K562 (cell line): Measurements from ENCODE around the gene NPEPL1. TPM values are rescaled to one million over a fixed set of nuclear protein-coding genes. Genes with fewer than 3 reads are reported as not detected.

ENCODE experiments used
- ATAC-seq: fragments of 200-7000 bp; cut with Tn5 transposase; 3 replicates; pipeline ENCODE4 v1.9.1; 2020; ENCODE audit warnings: moderate library complexity
- BruUV-seq: library from RNA; stranded (reverse); fragments of 400-500 nt; replicated peaks from 2 replicates; lab custom pipeline; 2021; lab: Mats Ljungman, UMichigan
- CTCF ChIA-PET: fragments of 300-600 bp; formaldehyde crosslinking; extraction: SDS; loops from one replicate; lab custom pipeline; 2021; ENCODE audit warnings: low intra/inter-chr PET ratio; lab: Yijun Ruan, JAX
- POLR2A ChIA-PET: fragments of 300-600, 350-650 bp; sonication (Branson Sonifier 250); formaldehyde crosslinking; extraction: SDS; loops from one replicate; lab custom pipeline; 2021; ENCODE audit warnings: antibody characterized with exemption, inconsistent platforms; lab: Yijun Ruan, JAX
- DNase-seq, 4 experiments: peaks; one replicate each; pipeline versions ENCODE4 v3.0.0 to v3.0.0-alpha.2; 2011 to 2018; ENCODE audit warnings: low spot score in 3 of 4, mixed read lengths in 3 of 4; ENCODE audit errors: extremely low read depth in 1 of 4
- FAIRE-seq: peaks from 2 replicates; lab custom pipeline; 2011; peaks lifted over from hg19 to GRCh38; lab: Jason Lieb, UNC
- H2AFZ ChIP-seq: 2 replicates; pipeline ENCODE4 v1.6.0; 2011; ENCODE audit warnings: low read depth, low read length, control low read depth, inconsistent platforms
- H3K27ac ChIP-seq: fragments of 200-600 bp; 3 replicates; pipeline ENCODE4 v1.8.0; 2011; ENCODE audit warnings: low read depth, mild to moderate bottlenecking, control low read depth, inconsistent platforms, low read length, moderate library complexity, mixed read lengths; ENCODE audit errors: extremely low read depth
- H3K27me3 ChIP-seq, 2 experiments: fragments of 300-600 bp in 1 of 2; 2 replicates in 1 of 2; 3 replicates in 1 of 2; pipeline versions ENCODE4 v1.6.0 to v1.8.0; 2011; ENCODE audit warnings: inconsistent platforms in 2 of 2, low read length in 2 of 2, mild to moderate bottlenecking in 1 of 2, mixed read lengths in 1 of 2, moderate library complexity in 1 of 2; ENCODE audit not compliant: control insufficient read depth in 2 of 2, insufficient read depth in 2 of 2
- H3K36me3 ChIP-seq: fragments of 300-600 bp; 3 replicates; pipeline ENCODE4 v1.8.0; 2011; ENCODE audit warnings: mild to moderate bottlenecking, low read length, inconsistent platforms; ENCODE audit not compliant: control insufficient read depth, insufficient read depth
- H3K4me1 ChIP-seq, 2 experiments: fragments of 200-600 bp in 1 of 2; replicated peaks in 1 of 2; 2 replicates in 1 of 2; 3 replicates in 1 of 2; pipeline versions ENCODE4 v1.5.1 to v1.8.0; 2011; ENCODE audit warnings: inconsistent platforms in 2 of 2, low read length in 2 of 2, mild to moderate bottlenecking in 1 of 2, mixed read lengths in 1 of 2, moderate library complexity in 1 of 2; ENCODE audit not compliant: control insufficient read depth in 2 of 2, insufficient read depth in 2 of 2
- H3K4me2 ChIP-seq: 2 replicates; pipeline ENCODE4 v1.6.1; 2011; ENCODE audit warnings: low read length, control low read depth, inconsistent platforms, mixed read lengths; ENCODE audit not compliant: insufficient read depth
- H3K4me3 ChIP-seq: fragments of 200-600 bp; sonication (generic), shearing (Covaris generic); 2 replicates; pipeline ENCODE4 v1.5.1; 2016; ENCODE audit warnings: control low read depth, inconsistent platforms
- H3K79me2 ChIP-seq: fragments of 200-600 bp; 3 replicates; pipeline ENCODE4 v1.8.0; 2011; ENCODE audit warnings: low read length, inconsistent platforms; ENCODE audit not compliant: control insufficient read depth, insufficient read depth
- H3K9ac ChIP-seq, 2 experiments: 2 replicates each; pipeline versions ENCODE4 v1.6.0 to v1.6.1; 2011; ENCODE audit warnings: low read depth in 2 of 2, low read length in 2 of 2, control low read depth in 1 of 2, inconsistent platforms in 1 of 2, mild to moderate bottlenecking in 1 of 2, mixed read lengths in 1 of 2; ENCODE audit not compliant: insufficient read depth in 1 of 2
- H3K9me1 ChIP-seq: one replicate; pipeline ENCODE4 v1.6.0; 2011; ENCODE audit warnings: inconsistent platforms, mild to moderate bottlenecking, low read length, moderate library complexity; ENCODE audit not compliant: control insufficient read depth, insufficient read depth
- H3K9me3 ChIP-seq: replicated peaks from 2 replicates; pipeline ENCODE4 v1.5.1; 2011; ENCODE audit warnings: low read depth, low read length, inconsistent platforms; ENCODE audit not compliant: control insufficient read depth, insufficient read depth
- H4K20me1 ChIP-seq: replicated peaks from 2 replicates; pipeline ENCODE4 v1.6.1; 2011; ENCODE audit warnings: low read length, inconsistent platforms, mixed read lengths; ENCODE audit not compliant: control insufficient read depth, insufficient read depth
- CCAR2 ChIP-seq: fragments of 200-400 bp; formaldehyde crosslinking; IDR thresholded peaks from 2 replicates; pipeline ENCODE4 v1.6.1; 2017; ENCODE audit warnings: mild to moderate bottlenecking, low read depth, low read length
- ESRRA ChIP-seq: fragments of 450-650 bp; IDR thresholded peaks from 2 replicates; pipeline ENCODE4 v1.6.1; 2014; ENCODE audit warnings: low read depth, mild to moderate bottlenecking, moderate library complexity, borderline replicate concordance
- ETV1 ChIP-seq: fragments of 450-650 bp; conservative IDR thresholded peaks from 2 replicates; pipeline ENCODE4 v1.6.1; 2016; ENCODE audit warnings: missing genetic modification characterization, control low read depth, low read depth, missing compliant biosample characterization
- FOXJ2 ChIP-seq: fragments of 200-800 bp; sonication (Bioruptor generic); IDR thresholded peaks from 2 replicates; pipeline ENCODE4 v1.6.1; 2016; ENCODE audit warnings: missing genetic modification characterization, missing compliant biosample characterization
- GTF2F1 ChIP-seq: IDR thresholded peaks from 2 replicates; pipeline ENCODE4 v1.6.1; 2011; ENCODE audit warnings: low read depth, low read length, improper control_type of control experiment
- KLF13 ChIP-seq: fragments of 450-650 bp; IDR thresholded peaks from 2 replicates; pipeline ENCODE4 v1.6.1; 2016; ENCODE audit warnings: missing genetic modification characterization, low read depth, mild to moderate bottlenecking, missing compliant biosample characterization, moderate library complexity, borderline replicate concordance
- ZNF133 ChIP-seq: fragments of 250-450 bp; sonication (Bioruptor Pico); IDR thresholded peaks from 2 replicates; pipeline ENCODE4 v1.4.0; 2020; ENCODE audit warnings: mild to moderate bottlenecking
- ZNF3 ChIP-seq: fragments of 250-450 bp; sonication (Bioruptor Pico); IDR thresholded peaks from 2 replicates; pipeline ENCODE4 v1.5.0; 2021; ENCODE audit warnings: mild to moderate bottlenecking, moderate library complexity
- ZNF354B ChIP-seq: fragments of 250-450 bp; sonication (Bioruptor Pico); IDR thresholded peaks from 2 replicates; pipeline ENCODE4 v1.4.0; 2020
- ZNF41 ChIP-seq: fragments of 250-450 bp; sonication (Bioruptor Pico); conservative IDR thresholded peaks from 2 replicates; pipeline ENCODE4 v1.4.0; 2020; ENCODE audit warnings: mild to moderate bottlenecking
- WGBS: fragments of 100-300 bp; shearing (Covaris generic); methylation state at CpG from one replicate; pipeline ENCODE4 v1.1.6; 2016; ENCODE audit warnings: low coverage, mixed read lengths; ENCODE audit not compliant: insufficient coverage; ENCODE audit errors: missing lambda C conversion rate; 5-methylcytosine and 5-hydroxymethylcytosine counted together
- in situ Hi-C: fragments of 300-500 bp; cut with MboI; formaldehyde crosslinking; loops from 4 replicates; pipeline ENCODE4 v1.15.0; 2018; ENCODE audit warnings: inconsistent platforms, mixed read lengths
- intact Hi-C: fragments of 100-400 bp; cut with micrococcal nuclease; formaldehyde crosslinking; loops from 2 replicates; pipeline ENCODE4 v1.14.2; 2022
- polyA plus RNA-seq, 8 experiments: library from polyadenylated mRNA; depleted of rRNA in 4 of 8; stranded (reverse) in 5 of 8; unstranded in 3 of 8; fragments of >200 nt; fragmentation: Nextera tagmentation in 2 of 8; fragmentation: Illumina TruSeq in 1 of 8; extraction: Ambion mirVana in 2 of 8; extraction: Trizol in 1 of 8; gene quantifications; 2 replicates each; pipeline versions ENCODE4 v1.2.1 to v1.2.3, GENCODE V29; 2011 to 2014; ENCODE audit warnings: inconsistent platforms in 1 of 8, missing spikeins in 1 of 8
- total RNA-seq, 7 experiments: library from RNA; depleted of rRNA in 6 of 7; stranded (reverse); fragments of >200 nt in 6 of 7; fragmentation: Illumina TruSeq in 2 of 7; extraction: Trizol in 2 of 7; gene quantifications; 2 replicates each; pipeline versions ENCODE4 v1.2.1 to v1.2.3, GENCODE V29; 2011 to 2021; ENCODE audit warnings: low replicate concordance in 1 of 7
- TF ChIP-seq, protein P1 (sequence below): fragments of 450-650 bp; formaldehyde crosslinking; IDR thresholded peaks from 2 replicates; pipeline ENCODE4 v1.4.0; 2020; ENCODE audit warnings: mild to moderate bottlenecking, moderate library complexity
- TF ChIP-seq, protein P2 (sequence below): fragments of 250-450 bp; sonication (Bioruptor Pico); IDR thresholded peaks from 2 replicates; pipeline ENCODE4 v1.5.0; 2021; ENCODE audit warnings: mild to moderate bottlenecking, moderate library complexity
- TF ChIP-seq, protein P3 (sequence below): fragments of 450-650 bp; formaldehyde crosslinking; IDR thresholded peaks from 2 replicates; pipeline ENCODE4 v1.4.0; 2020; ENCODE audit warnings: mild to moderate bottlenecking, moderate library complexity

Gene NPEPL1
- total and polyA plus RNA-seq, 9 of the 15 experiments (the other 6 are each of a cell fraction or from before 2014, with no cell fraction given) = 0.04 to 5.6 (median 0.94) TPM

DNA sequence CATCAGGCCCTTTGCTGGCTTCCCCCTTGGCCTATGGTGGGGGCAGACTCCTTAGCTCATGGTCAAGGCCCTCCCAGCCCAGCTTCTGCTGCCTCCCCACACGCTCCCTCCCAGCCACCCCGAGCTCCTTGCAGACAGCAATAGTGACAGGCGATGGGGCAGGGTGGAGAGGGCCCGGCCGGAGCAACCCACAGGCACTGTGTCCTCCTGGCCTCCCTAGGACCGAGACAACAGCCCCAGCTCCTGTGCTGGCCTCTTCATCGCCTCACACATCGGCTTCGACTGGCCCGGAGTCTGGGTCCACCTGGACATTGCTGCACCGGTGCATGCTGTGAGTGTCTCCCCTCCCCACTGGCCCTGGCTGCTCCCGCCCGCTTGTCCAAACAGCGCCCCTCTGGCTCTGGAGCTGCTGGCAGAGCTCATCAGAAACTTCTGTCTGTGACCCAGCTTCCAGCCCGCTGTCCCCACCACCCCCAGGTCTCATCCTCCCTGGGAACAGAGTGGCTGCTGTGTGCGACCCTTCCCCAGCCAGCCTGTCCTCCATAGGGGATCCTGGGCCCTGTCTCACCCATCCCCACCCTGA, 21.8 kb downstream of the NPEPL1 start:
- Histone ChIP-seq H3K36me3 (no peaks in the 10 kb centered on the region), H4K20me1 (no peaks in the 10 kb centered on the region), H2AFZ (no peak overlapping the region), H3K27me3 (peaks cover 3 to 68% of the 10 kb centered on the region in 2 experiments; a peak in 3 of 5 replicates), H3K9ac (peak overlapping the region in 1 of 2 experiments; percentile 17; a peak in 1 of 4 replicates), H3K4me2 (no peak overlapping the region), H3K9me3 (no peaks in the 10 kb centered on the region), H3K4me3 (no peak overlapping the region), H3K9me1 (no peaks in the 10 kb centered on the region), H3K27ac (no peak overlapping the region), H3K79me2 (no peaks in the 10 kb centered on the region), H3K4me1 (peaks cover 0 to 27% of the 10 kb centered on the region in 2 experiments; a peak in 1 of 5 replicates)
- BruUV-seq = no TSS peak
- no peak for DNase-seq
- no peak for ATAC-seq
- no peak for FAIRE-seq
- in situ Hi-C loops (no loop called here), intact Hi-C loops (no loop called here)
- ChIA-PET POLR2A (interaction anchor here (0.6 to 1.1 kb wide), 2 partner anchors 9 to 18 kb away, joined by 3 read pairs; no protein-coding TSS in a partner anchor), CTCF (no interaction called here)
- 18% methylated on average over 14 of the region's 16 CpGs for WGBS
- TF ChIP-seq, protein P1, sequence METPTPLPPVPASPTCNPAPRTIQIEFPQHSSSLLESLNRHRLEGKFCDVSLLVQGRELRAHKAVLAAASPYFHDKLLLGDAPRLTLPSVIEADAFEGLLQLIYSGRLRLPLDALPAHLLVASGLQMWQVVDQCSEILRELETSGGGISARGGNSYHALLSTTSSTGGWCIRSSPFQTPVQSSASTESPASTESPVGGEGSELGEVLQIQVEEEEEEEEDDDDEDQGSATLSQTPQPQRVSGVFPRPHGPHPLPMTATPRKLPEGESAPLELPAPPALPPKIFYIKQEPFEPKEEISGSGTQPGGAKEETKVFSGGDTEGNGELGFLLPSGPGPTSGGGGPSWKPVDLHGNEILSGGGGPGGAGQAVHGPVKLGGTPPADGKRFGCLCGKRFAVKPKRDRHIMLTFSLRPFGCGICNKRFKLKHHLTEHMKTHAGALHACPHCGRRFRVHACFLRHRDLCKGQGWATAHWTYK (CRISPR knock-in tag) = no peak
- TF ChIP-seq, protein P2, sequence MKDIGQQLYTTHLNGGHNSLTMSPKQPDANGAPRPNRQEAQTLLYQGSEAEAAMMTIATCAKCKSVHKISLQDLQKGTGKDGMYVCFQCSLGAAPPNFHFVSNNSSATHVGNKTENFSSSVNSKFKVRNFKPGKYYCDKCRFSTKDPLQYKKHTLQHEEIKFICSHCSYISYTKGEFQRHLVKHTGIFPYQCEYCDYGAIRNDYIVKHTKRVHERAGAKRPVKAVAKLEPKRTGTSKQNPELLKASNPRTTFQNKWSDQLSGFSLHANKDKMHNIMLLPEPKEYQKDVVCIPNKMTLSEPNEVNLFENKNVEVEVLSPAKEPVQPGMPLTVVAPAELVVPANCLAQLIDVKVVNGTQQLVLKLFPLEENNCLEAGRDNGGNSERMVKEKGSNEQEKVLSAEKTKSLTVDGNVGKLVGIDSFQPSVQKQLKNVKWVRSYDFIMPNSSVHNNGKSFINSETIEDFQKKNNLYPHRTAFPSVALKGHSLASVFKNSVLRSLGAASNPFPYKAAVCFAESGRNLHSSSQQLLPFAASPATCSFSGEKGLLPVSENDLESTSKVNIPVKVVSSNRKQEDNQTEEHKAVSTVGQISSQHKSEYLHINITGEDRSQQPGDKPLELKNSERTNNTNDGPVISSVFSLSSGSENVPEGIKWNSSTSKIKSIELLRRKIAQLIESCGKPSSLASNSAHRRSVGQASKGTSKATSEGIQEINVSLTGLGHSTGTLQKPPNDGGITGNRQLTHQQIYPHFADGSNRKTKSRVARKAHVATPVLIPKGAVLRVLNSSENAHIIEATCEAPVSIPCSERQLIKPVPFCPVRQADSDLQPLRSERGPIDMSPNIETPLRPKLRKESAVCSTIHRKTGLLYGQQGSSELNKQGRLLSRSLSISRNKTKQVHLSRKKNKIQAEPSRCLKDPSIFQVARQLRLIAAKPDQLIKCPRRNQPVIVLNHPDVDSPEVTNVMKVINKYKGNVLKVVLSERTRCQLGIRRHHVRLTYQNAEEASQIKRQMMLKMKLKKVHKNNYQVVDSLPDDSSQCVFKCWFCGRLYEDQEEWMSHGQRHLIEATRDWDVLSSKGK = no peak
- TF ChIP-seq CCAR2 (no peak), FOXJ2 (tag) (no peak), ZNF354B (CRISPR knock-in tag) (no peak), ZNF41 (no peak), KLF13 (tag) (no peak), ZNF3 (CRISPR knock-in tag) (no peak), ESRRA (no peak), ETV1 (no peak), GTF2F1 (no peak), ZNF133 (no peak)
- TF ChIP-seq, protein P3, sequence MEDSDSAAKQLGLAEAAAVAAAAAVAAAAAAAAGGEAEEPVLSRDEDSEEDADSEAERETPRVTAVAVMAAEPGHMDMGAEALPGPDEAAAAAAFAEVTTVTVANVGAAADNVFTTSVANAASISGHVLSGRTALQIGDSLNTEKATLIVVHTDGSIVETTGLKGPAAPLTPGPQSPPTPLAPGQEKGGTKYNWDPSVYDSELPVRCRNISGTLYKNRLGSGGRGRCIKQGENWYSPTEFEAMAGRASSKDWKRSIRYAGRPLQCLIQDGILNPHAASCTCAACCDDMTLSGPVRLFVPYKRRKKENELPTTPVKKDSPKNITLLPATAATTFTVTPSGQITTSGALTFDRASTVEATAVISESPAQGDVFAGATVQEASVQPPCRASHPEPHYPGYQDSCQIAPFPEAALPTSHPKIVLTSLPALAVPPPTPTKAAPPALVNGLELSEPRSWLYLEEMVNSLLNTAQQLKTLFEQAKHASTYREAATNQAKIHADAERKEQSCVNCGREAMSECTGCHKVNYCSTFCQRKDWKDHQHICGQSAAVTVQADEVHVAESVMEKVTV (CRISPR knock-in tag) = no peak
